8988T (cell line): ENCODE data around the gene RAB7A.

Experiments
- DNase-seq: peaks from one replicate; pipeline ENCODE4 v3.0.0; 2011

Gene RAB7A

DNA sequence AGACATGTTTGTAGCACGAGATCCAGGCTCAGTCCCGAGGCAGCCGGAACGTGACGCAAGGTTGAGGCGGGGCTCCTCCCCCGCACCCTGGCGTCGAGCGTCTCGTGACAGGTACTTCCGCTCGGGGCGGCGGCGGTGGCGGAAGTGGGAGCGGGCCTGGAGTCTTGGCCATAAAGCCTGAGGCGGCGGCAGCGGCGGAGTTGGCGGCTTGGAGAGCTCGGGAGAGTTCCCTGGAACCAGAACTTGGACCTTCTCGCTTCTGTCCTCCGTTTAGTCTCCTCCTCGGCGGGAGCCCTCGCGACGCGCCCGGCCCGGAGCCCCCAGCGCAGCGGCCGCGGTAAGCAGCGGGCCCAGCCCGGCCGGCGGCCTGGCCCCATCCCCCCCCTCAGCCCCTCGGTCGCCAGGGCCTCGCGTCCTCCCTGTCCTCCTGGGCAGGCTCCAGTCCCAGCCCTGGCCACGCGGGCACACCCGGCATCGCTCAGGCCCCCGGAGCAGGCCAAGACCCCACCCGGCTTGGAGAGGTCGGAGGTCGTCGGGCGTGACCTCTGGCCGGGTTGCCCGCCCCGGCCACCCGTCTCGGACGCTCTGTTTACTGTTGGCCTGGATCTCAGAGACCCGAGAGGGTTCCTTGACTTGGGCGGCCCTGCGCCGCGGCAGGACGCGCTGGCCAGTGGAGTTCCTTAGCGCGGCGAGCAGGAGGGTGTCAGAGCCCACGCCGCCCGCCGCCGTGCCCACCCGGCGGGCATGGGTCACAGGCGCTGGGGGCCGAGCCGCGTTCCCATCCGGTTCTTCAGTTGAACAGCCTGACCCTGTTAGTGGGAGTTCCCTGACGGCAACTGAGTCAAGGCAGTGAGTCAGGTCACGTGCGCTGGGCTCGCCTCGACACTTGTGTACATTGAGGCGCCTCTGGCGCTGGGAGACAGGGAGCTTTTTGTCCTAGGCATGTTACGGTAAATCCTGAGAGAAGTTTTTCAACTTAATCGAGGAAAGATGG lies at the start of gene RAB7A:
Gene RAB7A, plus strand, starts transcription at position 161 of the 994 bp plus-strand sequence. CDS start 69,185 bp downstream, outside the sequence.
- peak; percentile 95 for DNase-seq

GRCh38 chr3:128679338-128679737 lies 46.6 kb upstream of the RAB7A start:
- DNase-seq, result no peak

DNA sequence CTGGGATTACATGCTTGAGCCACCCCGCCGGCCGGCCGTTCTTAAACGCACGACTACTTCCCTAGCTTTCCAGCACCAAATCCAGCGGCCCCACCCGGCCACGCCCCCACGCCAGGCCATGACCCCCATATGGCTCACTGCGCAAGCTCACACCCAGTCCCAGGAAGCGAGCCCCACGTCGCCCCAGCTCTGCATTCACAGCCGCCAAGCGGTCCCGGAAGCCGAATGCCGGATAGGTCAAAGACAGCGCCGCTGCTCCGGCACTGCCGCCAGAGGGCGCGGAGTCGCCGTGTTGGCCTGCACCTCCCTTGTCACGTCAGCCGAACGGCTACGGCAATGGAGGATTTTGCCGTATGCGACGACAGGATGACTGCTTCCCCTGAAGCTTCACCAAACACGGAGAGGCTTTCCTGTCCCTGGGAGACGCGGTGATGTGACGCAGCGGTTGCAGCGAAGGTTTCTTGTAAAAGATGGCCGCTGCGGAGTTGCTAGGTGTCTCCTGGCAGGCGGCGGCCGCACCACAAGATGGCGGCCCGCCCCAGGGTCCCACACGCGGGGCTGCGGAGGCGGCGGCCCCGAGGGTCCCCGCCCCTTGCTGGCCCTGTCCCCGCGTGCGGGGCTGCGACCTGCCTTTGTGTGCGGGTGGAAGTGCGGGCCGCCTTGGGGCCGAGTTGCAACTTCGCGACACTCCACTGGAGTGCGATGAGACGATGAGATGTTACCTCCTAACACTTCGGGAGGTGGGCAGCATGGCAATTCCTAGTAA lies 45.2 kb upstream of the RAB7A start:
- DNase-seq, result peak; percentile 90

DNA sequence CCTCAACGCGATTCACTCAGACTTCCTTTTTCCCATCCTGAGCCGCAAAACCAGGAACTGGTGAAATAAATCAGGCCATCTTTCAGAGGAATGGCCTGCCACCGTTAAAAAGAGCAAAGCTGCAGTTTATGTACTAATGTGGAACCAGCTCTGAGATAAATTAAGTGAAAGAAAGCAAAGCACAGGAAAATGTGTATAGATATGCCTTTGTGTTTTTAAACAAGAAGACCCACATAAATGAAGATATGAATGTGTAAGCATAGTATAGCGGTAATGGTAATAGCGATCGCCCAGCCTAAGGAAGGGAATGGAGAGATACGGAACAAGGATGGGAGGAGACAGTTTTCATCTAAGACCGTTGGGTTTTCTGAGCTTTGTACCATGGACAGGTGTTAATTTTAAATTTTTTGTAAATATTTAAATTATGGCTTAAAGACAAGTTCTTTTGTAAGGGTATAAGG lies 44.6 kb upstream of the RAB7A start:
- no peak for DNase-seq

- DNase-seq, result no peak
Measured at GRCh38 chr3:128683957-128684356, 42.0 kb upstream of the RAB7A start.

DNA sequence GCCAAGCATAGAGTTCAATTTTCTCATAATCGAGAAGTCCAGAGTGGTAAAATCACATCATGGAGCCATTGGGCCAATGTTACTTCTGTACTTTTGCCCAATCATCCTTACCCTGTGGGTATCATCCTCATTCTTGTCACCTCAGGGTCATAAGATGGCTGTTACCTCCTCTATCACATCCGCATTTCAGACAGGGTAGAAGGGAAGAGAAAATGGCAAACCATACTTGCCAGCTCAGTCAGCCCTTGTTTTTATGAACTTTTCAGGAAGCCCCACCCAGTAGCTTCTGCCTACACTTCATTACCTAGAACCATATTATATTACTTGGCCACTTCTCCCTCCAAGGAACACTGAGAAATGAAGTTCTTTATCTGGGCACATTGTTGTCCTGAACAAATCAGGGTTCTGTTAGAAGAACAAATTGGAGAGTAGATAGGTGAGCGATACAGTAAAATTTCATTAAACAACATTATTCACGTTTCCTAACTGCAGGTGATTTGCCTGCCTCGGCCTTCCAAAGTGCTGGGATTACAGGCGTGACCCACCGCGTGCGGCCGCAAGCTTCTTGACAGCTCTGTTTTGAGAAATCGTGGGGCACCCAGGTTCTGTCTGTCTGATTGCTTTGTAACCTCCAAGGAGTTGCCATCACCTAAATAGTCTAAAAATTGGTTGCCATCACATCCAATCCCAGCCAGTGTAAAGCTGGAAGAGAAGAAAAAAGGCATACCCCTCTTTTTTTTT lies 40.8 kb upstream of the RAB7A start:
- no peak for DNase-seq

DNA sequence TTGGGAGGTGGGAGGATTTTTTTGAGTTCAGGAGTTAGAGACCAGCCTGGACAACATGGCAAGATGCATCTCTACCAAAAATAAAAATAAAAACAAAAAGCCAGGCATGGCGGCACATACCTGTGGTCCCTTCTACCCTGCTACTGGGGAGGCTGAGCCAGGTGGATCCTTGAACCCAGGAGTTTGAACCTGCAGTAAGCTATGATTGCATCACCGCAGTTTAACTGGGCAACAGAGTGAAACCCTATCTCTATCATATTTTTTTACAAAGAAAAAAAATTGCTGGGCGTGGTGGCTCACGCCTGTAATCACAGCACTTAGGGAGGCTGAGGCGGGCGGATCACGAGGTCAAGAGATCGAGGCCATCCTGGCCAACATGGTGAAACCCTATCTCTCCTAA lies 39.5 kb upstream of the RAB7A start:
- DNase-seq, result no peak

DNA sequence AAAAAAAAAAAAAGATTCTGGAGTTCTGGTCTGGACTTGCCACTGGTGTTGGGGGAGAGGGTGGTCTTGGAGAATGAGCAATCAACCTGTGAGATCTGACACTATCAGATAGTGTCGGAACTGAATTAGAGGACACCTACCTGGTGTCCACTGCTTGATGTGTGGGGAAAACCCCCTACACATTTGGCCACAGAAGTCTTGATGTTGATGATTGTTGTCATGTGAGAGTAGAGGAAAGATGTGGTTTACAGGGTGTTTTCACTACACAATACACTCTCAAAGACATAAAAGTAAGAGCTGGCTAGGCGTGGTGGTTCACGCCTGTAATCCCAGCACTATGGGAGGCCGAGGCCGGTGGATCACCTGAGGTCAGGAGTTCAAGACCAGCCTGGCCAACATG lies 36.9 kb upstream of the RAB7A start:
- DNase-seq, result no peak

GRCh38 chr3:128693696-128694095 lies 32.3 kb upstream of the RAB7A start:
- DNase-seq, result no peak

DNA sequence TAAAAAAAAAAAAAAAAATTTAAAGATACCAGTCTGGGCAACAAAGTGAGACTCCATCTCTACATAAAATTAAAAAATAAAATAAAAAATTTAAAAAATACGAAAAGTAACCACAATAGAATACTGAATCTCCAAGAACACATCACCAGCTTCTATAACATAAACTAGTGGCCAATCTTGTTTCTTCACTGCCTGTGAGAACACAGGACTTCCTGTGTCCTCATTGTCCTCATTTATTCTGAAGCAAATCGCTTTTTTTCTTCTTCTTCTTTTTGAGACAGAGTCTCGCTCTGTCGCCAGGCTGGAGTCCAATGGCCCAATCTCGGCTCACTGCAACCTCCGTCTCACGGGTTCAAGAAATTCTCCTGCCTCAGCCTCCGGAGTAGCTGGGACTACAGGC lies 28.6 kb upstream of the RAB7A start:
- DNase-seq, result no peak

DNA sequence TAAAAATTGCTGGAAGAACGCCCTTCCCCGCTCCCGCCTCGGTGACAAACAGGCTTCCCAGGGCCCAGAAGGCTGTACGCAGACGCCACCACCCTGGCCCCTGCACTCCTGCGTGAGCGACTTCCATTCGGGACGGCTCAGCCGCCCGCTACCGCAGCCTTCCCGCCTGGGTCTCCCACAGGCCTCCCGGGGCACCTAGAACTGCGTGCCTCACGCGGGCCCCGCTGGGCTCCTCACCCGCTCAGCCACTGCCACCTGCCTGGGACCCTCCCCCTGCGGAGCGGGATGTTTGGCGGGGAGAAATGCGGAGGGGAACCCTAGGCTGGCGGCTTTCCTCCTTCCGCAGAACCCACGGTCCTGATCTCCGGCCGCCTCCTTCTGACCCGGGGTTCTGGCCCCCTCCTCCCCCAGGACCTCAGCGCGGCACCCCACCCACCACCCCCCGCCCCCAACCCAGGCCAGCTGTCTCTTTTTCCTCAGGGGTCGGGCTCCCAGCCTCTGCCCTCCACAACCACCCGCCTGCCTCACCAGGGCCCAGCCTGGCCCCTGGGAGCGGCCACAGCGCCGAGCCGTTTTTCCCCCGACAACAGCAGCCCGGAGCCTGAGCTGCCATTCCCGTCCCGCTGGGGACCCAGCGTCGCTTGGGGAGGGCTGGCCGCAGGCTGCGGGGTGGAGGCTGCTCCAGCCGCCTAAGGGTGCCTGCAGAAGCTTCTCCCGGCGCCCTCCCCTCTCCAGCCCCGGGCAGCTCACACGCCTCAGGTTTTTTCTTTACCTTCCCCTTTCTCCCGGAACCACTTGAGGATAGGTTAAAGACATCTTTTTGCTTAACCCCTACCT lies 27.6 kb upstream of the RAB7A start:
- DNase-seq, result peak; percentile 67

DNA sequence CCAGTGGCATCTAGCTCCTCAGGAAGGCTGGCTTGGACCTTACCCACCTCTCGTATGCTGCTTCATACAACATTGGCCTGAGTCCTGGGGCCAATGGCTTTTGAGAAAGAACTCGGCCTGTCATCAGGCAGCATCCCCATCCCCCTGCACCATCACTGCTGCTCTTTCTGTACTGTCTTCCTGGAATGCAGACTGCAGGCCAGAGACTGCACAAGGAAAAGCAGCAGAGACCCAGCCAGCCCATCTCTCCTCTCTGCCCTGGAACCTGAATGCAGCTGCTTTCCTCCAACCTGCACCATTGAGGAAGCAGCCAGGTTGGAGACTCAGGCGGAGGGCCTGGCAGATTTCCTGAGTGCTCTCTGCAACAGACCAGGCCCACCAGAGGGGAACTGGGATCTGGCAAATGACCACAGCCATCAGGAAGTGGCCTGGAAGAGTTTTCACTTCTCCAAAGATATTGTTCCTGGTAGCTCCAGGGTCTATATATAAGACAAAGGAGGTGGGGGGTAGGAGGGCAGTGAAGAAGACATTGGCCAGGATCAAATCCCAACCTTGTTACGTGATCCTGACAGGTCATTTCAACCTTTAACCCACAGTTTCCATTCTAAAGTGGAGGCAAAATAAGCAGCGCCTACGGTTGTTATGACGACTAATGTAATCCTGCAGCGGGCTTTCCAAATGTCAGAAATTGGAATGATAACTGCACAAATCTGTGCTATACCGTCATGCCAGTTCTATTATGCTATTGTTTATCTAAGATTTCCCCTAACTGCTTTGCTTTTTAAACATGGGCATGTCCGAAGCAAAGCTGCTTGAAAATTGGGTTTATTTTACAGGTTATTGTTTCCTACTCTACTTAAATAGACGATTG lies 24.4 kb upstream of the RAB7A start:
- DNase-seq, result no peak

DNA sequence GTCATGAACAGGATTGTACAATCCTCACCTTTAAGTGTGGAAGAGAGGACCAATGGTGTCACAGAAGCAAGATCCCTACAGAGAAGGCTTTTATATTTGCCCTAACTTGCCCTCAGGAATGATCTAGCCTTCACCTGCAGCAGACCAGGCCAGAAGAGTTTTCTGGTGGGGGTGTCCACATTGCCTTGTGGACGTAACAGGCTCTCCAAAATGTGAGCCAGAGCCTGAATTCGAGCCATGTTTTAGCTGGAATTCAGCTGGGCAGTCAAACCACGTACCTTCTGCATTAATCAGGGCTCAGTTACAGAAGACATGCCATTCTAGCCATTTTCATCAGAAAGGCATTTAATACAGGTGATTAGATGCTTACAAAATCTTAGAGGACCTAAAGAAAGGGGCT lies 23.6 kb upstream of the RAB7A start:
- DNase-seq, result no peak

- no peak for DNase-seq
Measured at GRCh38 chr3:128703561-128703960, 22.4 kb upstream of the RAB7A start.

- no peak for DNase-seq
Measured at GRCh38 chr3:128706086-128706615, 19.8 kb upstream of the RAB7A start.

DNA sequence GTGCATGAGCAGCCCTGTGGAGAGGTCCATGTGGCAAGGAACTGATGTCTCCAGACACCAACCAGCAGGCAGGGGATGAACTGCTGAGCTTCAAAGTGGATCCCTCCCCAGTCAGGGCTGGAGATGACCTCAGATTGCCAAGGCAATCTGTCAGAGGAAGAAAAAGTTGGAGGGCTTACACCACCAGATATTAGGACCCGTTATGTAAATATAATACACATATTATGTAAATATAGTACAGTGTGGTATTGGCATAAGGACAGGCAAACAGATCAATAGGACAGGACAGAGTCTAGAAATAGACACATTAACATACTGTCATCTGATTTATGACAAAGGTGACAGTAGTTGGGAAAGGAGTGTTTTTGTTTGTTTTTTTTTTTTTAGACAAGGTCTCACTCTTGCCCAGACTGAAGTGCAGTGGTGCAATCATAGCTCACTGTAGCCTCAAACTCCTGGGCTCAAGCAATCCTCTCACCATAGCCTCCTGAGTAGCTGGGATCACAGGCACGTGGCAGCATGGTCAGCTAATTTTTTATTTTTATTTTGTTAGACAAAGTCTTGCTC lies 18.0 kb upstream of the RAB7A start:
- DNase-seq, result no peak

- no peak for DNase-seq
Measured at GRCh38 chr3:128709038-128709437, 16.9 kb upstream of the RAB7A start.

GRCh38 chr3:128709506-128710210 lies 16.3 kb upstream of the RAB7A start:
- no peak for DNase-seq

DNA sequence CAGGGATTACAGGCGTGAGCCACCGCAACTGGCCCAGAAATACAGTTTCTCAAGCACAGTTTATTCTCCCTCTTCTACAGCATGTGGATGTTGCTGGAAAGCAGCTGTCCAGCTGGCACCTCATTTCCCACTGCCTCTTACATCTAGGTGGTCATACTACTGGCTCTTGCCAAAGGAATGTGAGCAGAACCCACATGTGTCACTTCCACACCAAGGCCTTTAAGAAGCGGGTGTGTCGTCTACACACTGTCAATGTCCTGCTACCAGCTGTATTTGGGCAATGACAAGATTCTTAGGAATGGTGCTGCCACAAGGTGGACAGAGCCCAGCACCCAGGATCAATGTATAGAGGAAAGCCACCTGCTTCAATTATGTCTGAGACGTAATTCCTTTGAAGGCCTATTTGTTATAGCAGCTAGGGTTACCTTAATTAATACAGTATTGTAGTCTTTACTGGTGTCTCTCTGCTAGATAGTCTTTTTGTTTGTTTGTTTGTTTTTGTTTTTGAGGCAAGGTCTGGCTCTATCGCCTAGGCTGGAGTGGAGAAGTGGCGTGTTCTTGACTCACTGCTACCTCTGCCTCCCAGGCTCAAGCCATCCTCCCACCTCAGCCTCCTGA lies 15.1 kb upstream of the RAB7A start:
- DNase-seq, result no peak
